ENCODE results near the gene CSF3. TPM values are rescaled to one million over a fixed set of nuclear protein-coding genes. Genes with fewer than 3 reads are reported as not detected.

Gene CSF3
- total RNA-seq, 1 experiment from 2014 or later, result not detected

DNA sequence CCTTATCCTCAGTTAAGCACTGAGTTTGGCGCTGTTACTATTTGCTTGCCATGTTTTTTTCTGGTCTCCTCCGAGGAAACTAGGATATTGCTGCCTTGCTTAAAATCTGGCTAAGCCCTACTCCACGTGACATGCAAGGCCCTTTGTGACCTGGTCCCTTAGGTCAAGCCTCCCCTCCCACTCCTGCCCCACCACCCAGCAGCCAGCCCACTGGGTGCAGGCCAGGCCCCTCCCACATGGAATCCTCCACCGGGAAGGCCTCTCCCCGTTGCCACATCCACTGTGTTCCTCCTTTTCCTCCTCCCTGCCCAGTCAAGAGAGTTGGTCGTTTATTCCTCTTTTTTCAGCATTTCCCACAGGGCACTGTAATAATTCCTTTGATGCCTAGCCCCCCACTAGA is 18.4 kb upstream of the CSF3 start:
- Histone ChIP-seq H4K8ac (replicated peaks; ENCODE audit: insufficient read length, low read depth, low read length) (no peak overlapping the region), H4K91ac (ENCODE audit: insufficient read length, low read depth, low read length) (no peak overlapping the region), H3K23me2 (ENCODE audit: insufficient read length, low read depth, low read length, poor library complexity, severe bottlenecking) (no peaks in the 10 kb centered on the region), H2AFZ (ENCODE audit: low read length) (no peak overlapping the region), H3K9ac (ENCODE audit: extremely low read depth, insufficient read length, low read length) (no peak overlapping the region), H2BK15ac (ENCODE audit: low read depth, low read length) (no peak overlapping the region), H3K14ac (ENCODE audit: insufficient read depth, low read length) (no peak overlapping the region), H2AK5ac (ENCODE audit: insufficient read length, low read length) (no peak overlapping the region), H3K4me2 (ENCODE audit: insufficient read depth, insufficient read length, low read length) (no peak overlapping the region), H3K27ac (ENCODE audit: insufficient read length, low read depth, low read length) (no peak overlapping the region), H2BK20ac (ENCODE audit: low read depth, low read length, poor library complexity, severe bottlenecking) (no peak overlapping the region), H4K20me1 (ENCODE audit: control insufficient read depth, insufficient read depth, insufficient read length) (no peaks in the 10 kb centered on the region), H4K5ac (ENCODE audit: insufficient read length, low read depth, low read length) (no peak overlapping the region), H3K23ac (ENCODE audit: insufficient read length, low read depth, low read length) (no peak overlapping the region), H3K79me1 (ENCODE audit: insufficient read depth, low read depth, low read length, poor library complexity, severe bottlenecking) (no peaks in the 10 kb centered on the region), H3K18ac (ENCODE audit: insufficient read length, low read depth, low read length) (no peak overlapping the region), H3K79me2 (ENCODE audit: insufficient read depth, low read length) (no peaks in the 10 kb centered on the region), H2BK5ac (ENCODE audit: insufficient read length, low read length) (no peak overlapping the region), H3T11ph (ENCODE audit: low read length) (no peak overlapping the region), H3K56ac (ENCODE audit: insufficient read length, low read depth, low read length) (no peak overlapping the region), H2BK12ac (ENCODE audit: insufficient read length, low read depth, low read length) (no peak overlapping the region), H2BK120ac (ENCODE audit: low read depth, low read length, poor library complexity, severe bottlenecking) (no peak overlapping the region), H3K4me1 (ENCODE audit: insufficient read depth, low read length) (no peaks in the 10 kb centered on the region), H3K9me3 (ENCODE audit: control insufficient read depth, low read depth, low read length) (no peaks in the 10 kb centered on the region), H3K4ac (ENCODE audit: low read depth, low read length) (no peak overlapping the region), H3K27me3 (ENCODE audit: insufficient read depth, low read length) (no peaks in the 10 kb centered on the region)
- no peaks in the 10 kb centered on the region for H3K4me1 Mint-ChIP-seq
- H3K27ac Mint-ChIP-seq, result peak overlapping the region in 2 of 3 experiments; percentile 59 to 79; a peak in 3 of 7 replicates
- H3K9me3 Mint-ChIP-seq, result no peaks in the 10 kb centered on the region
- TF ChIP-seq, protein P1, sequence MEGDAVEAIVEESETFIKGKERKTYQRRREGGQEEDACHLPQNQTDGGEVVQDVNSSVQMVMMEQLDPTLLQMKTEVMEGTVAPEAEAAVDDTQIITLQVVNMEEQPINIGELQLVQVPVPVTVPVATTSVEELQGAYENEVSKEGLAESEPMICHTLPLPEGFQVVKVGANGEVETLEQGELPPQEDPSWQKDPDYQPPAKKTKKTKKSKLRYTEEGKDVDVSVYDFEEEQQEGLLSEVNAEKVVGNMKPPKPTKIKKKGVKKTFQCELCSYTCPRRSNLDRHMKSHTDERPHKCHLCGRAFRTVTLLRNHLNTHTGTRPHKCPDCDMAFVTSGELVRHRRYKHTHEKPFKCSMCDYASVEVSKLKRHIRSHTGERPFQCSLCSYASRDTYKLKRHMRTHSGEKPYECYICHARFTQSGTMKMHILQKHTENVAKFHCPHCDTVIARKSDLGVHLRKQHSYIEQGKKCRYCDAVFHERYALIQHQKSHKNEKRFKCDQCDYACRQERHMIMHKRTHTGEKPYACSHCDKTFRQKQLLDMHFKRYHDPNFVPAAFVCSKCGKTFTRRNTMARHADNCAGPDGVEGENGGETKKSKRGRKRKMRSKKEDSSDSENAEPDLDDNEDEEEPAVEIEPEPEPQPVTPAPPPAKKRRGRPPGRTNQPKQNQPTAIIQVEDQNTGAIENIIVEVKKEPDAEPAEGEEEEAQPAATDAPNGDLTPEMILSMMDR (conservative IDR thresholded peaks at IDR 0.05), result no peak
- H3K36me3 Mint-ChIP-seq (ENCODE audit: insufficient read depth in 1 of 3, low read depth in 3 of 3), result peaks cover 43 to 62% (median 53%) of the 10 kb centered on the region in 3 experiments; a peak in 6 of 7 replicates
- H3K4me3 Mint-ChIP-seq, result no peak overlapping the region
- DNase-seq, result no peak
- H3K27me3 Mint-ChIP-seq (ENCODE audit: low read depth), result no peaks in the 10 kb centered on the region
- WGBS (ENCODE audit: extremely low coverage, insufficient read length, low lambda C conversion rate), result no CpG with 5 or more reads among the region's 6 CpGs

Data from H9 (cell line).